B cell (primary cell): Measurements from ENCODE around the gene CMTM3.

Experiments used
- CTCF ChIP-seq: fragments of 200-600 bp; IDR thresholded peaks from one replicate; pipeline ENCODE4 v1.8.0; 2022; ENCODE audit warnings: antibody characterized with exemption, mild to moderate bottlenecking
- EZH2 ChIP-seq: IDR thresholded peaks from 2 replicates; pipeline ENCODE4 v1.6.1; 2012; ENCODE audit warnings: borderline replicate concordance, low read depth, mild to moderate bottlenecking, moderate library complexity, low read length; ENCODE audit not compliant: insufficient read depth, poor library complexity, severe bottlenecking

GRCh38 chr16:66568355-66568754, 36.1 kb upstream of the CMTM3 start:
- TF ChIP-seq CTCF: no peak
- TF ChIP-seq EZH2: no peak
